Naive thymus-derived CD4-positive, alpha-beta T cell (primary cell): Measurements from ENCODE around the gene GLP2R. TPM values are rescaled to one million over a fixed set of nuclear protein-coding genes. Genes with fewer than 3 reads are reported as not detected.

ENCODE experiments used
- ATAC-seq: fragments of 150-1000 bp; cut with Tn5 transposase; 2 replicates; pipeline ENCODE4 v1.10.0; 2021; ENCODE audit warnings: mild to moderate bottlenecking, moderate library complexity
- CTCF ChIA-PET: fragments of 350-600 bp; sonication (Branson Sonifier 250); formaldehyde crosslinking; loops from one replicate; lab custom pipeline; 2021; ENCODE audit warnings: antibody characterized with exemption; lab: Charles Lee
- POLR2A ChIA-PET: fragments of 350-600 bp; sonication (Branson Sonifier 250); formaldehyde crosslinking; loops from one replicate; lab custom pipeline; 2021; ENCODE audit warnings: antibody characterized with exemption, inconsistent platforms; lab: Charles Lee
- DNase-seq, 9 donors: peaks; one replicate each; pipeline versions ENCODE4 v3.0.0 to v3.0.0-alpha.2; 2020 to 2022; ENCODE audit warnings: mixed read lengths in 1 of 9
- H3K27ac ChIP-seq: one replicate; pipeline ENCODE4 v1.7.0; 2013; ENCODE audit warnings: mild to moderate bottlenecking, low read depth, low read length, moderate library complexity
- H3K27me3 ChIP-seq, 2 donors: one replicate each; pipeline ENCODE4 v1.7.0; 2013; ENCODE audit warnings: low read length in 2 of 2, mild to moderate bottlenecking in 2 of 2, moderate library complexity in 2 of 2; ENCODE audit not compliant: control insufficient read depth in 2 of 2, insufficient read depth in 2 of 2
- H3K36me3 ChIP-seq, 3 experiments: 1 replicate in 2 of 3; 2 replicates in 1 of 3; pipeline ENCODE4 v1.7.0; 2013; ENCODE audit warnings: low read length in 3 of 3, mild to moderate bottlenecking in 3 of 3, moderate library complexity in 1 of 3; ENCODE audit not compliant: insufficient read depth in 3 of 3, control insufficient read depth in 2 of 3
- H3K4me1 ChIP-seq, 2 donors: one replicate each; pipeline ENCODE4 v1.7.0; 2013; ENCODE audit warnings: low read length in 2 of 2, mild to moderate bottlenecking in 2 of 2, moderate library complexity in 1 of 2; ENCODE audit not compliant: control insufficient read depth in 2 of 2, insufficient read depth in 2 of 2
- H3K4me3 ChIP-seq: 2 replicates; pipeline ENCODE4 v1.7.0; 2013; ENCODE audit warnings: mild to moderate bottlenecking, low read length
- H3K9me3 ChIP-seq, 3 experiments: 1 replicate in 2 of 3; 2 replicates in 1 of 3; pipeline ENCODE4 v1.7.0; 2013; ENCODE audit warnings: low read length in 3 of 3; ENCODE audit not compliant: control insufficient read depth in 2 of 3
- H3K27ac Mint-ChIP-seq, 9 donors: one replicate each; pipeline ENCODE4 v1.8.0; 2020 to 2022; ENCODE audit warnings: mixed read lengths in 9 of 9, mild to moderate bottlenecking in 8 of 9, moderate library complexity in 5 of 9, inconsistent platforms in 2 of 9
- H3K27me3 Mint-ChIP-seq, 5 donors: one replicate each; pipeline ENCODE4 v1.8.0; 2021 to 2022; ENCODE audit warnings: mixed read lengths in 5 of 5, mild to moderate bottlenecking in 1 of 5
- H3K36me3 Mint-ChIP-seq, 5 donors: one replicate each; pipeline ENCODE4 v1.8.0; 2020 to 2022; ENCODE audit warnings: mixed read lengths in 5 of 5, mild to moderate bottlenecking in 3 of 5, inconsistent platforms in 1 of 5
- H3K4me1 Mint-ChIP-seq, 7 donors: one replicate each; pipeline ENCODE4 v1.8.0; 2020 to 2022; ENCODE audit warnings: mixed read lengths in 7 of 7, mild to moderate bottlenecking in 3 of 7, inconsistent platforms in 1 of 7
- H3K4me3 Mint-ChIP-seq, 10 donors: one replicate each; pipeline ENCODE4 v1.8.0; 2020 to 2022; ENCODE audit warnings: mild to moderate bottlenecking in 10 of 10, mixed read lengths in 10 of 10, moderate library complexity in 6 of 10, inconsistent platforms in 2 of 10
- H3K9me3 Mint-ChIP-seq, 11 donors: one replicate each; pipeline ENCODE4 v1.8.0; 2020 to 2022; ENCODE audit warnings: mixed read lengths in 11 of 11, mild to moderate bottlenecking in 4 of 11, inconsistent platforms in 1 of 11, moderate library complexity in 1 of 11
- intact Hi-C, 2 donors: fragments of 100-400 bp; cut with micrococcal nuclease; formaldehyde crosslinking; loops; one replicate each; pipeline ENCODE4 v1.15.1; 2023
- polyA plus RNA-seq, 2 donors: library from polyadenylated mRNA; unstranded; fragments of 300-500 nt; fragmentation: Illumina TruSeq; gene quantifications; one replicate each; pipeline ENCODE4 v1.2.3, GENCODE V29; 2021
- total RNA-seq, 6 experiments: library from RNA in 5 of 6; stranded (reverse) in 5 of 6; gene quantifications; 1 replicate in 5 of 6; 2 replicates in 1 of 6; pipeline ENCODE4 v1.2.3 and lab custom pipeline; 2021 to 2026

GLP2R gene
- total and polyA plus RNA-seq, 7 experiments from 2014 or later, result not detected

- no peak for DNase-seq
- no peaks in the 10 kb centered on the region for H3K9me3 ChIP-seq
- no peak overlapping the region for H3K4me3 Mint-ChIP-seq
- no peaks in the 10 kb centered on the region for H3K36me3 Mint-ChIP-seq
- intact Hi-C loops, result no loop called here
- no peak overlapping the region for H3K27ac Mint-ChIP-seq
- H3K4me1 Mint-ChIP-seq, result no peaks in the 10 kb centered on the region
- H3K27me3 ChIP-seq, result no peaks in the 10 kb centered on the region
- no peaks in the 10 kb centered on the region for H3K4me1 ChIP-seq
- no peak overlapping the region for H3K4me3 ChIP-seq
- peaks cover 0 to 17% (median 1%) of the 10 kb centered on the region in 11 donors for H3K9me3 Mint-ChIP-seq
- no peaks in the 10 kb centered on the region for H3K36me3 ChIP-seq
- no peak for ATAC-seq
- ChIA-PET POLR2A (no interaction called here), CTCF (no interaction called here)
- H3K27me3 Mint-ChIP-seq, result peaks cover 0 to 15% (median 7%) of the 10 kb centered on the region in 5 donors
- H3K27ac ChIP-seq, result no peak overlapping the region
Measured at GRCh38 chr17:9811537-9811936, 14.2 kb upstream of the GLP2R start.

GRCh38 chr17:9813166-9813565 is 12.6 kb upstream of the GLP2R start:
- H3K4me1 Mint-ChIP-seq, result no peaks in the 10 kb centered on the region
- Histone ChIP-seq H3K4me1 (no peaks in the 10 kb centered on the region), H3K9me3 (no peaks in the 10 kb centered on the region), H3K36me3 (no peaks in the 10 kb centered on the region), H3K27ac (no peak overlapping the region), H3K4me3 (no peak overlapping the region), H3K27me3 (no peaks in the 10 kb centered on the region)
- no peaks in the 10 kb centered on the region for H3K36me3 Mint-ChIP-seq
- intact Hi-C loops, result no loop called here
- no peak overlapping the region for H3K4me3 Mint-ChIP-seq
- peaks cover 0 to 15% (median 7%) of the 10 kb centered on the region in 5 donors for H3K27me3 Mint-ChIP-seq
- ChIA-PET CTCF (no interaction called here), POLR2A (no interaction called here)
- peaks cover 0 to 17% (median 2%) of the 10 kb centered on the region in 11 donors for H3K9me3 Mint-ChIP-seq
- DNase-seq (no peak), ATAC-seq (no peak)
- H3K27ac Mint-ChIP-seq, result no peak overlapping the region

- ChIA-PET POLR2A (no interaction called here), CTCF (no interaction called here)
- H3K27me3 Mint-ChIP-seq, result peaks cover 0 to 19% (median 11%) of the 10 kb centered on the region in 5 donors
- Histone ChIP-seq H3K4me1 (no peaks in the 10 kb centered on the region), H3K4me3 (no peak overlapping the region), H3K27ac (no peak overlapping the region), H3K9me3 (no peaks in the 10 kb centered on the region), H3K36me3 (no peaks in the 10 kb centered on the region), H3K27me3 (no peaks in the 10 kb centered on the region)
- H3K4me1 Mint-ChIP-seq, result no peaks in the 10 kb centered on the region
- intact Hi-C loops, result no loop called here
- no peak overlapping the region for H3K4me3 Mint-ChIP-seq
- H3K9me3 Mint-ChIP-seq, result peaks cover 0 to 17% (median 2%) of the 10 kb centered on the region in 11 donors
- no peaks in the 10 kb centered on the region for H3K36me3 Mint-ChIP-seq
- no peak overlapping the region for H3K27ac Mint-ChIP-seq
- ATAC-seq, result no peak
- DNase-seq, result no peak
Measured at GRCh38 chr17:9814337-9814945, 11.3 kb upstream of the GLP2R start.

GRCh38 chr17:9816472-9816871 is 9.3 kb upstream of the GLP2R start:
- no peak overlapping the region for H3K27ac ChIP-seq
- no peaks in the 10 kb centered on the region for H3K9me3 ChIP-seq
- no peaks in the 10 kb centered on the region for H3K36me3 Mint-ChIP-seq
- H3K27me3 Mint-ChIP-seq, result peaks cover 0 to 19% (median 11%) of the 10 kb centered on the region in 5 donors
- no peak overlapping the region for H3K4me3 ChIP-seq
- ATAC-seq (no peak), DNase-seq (no peak)
- ChIA-PET CTCF (no interaction called here), POLR2A (no interaction called here)
- no peaks in the 10 kb centered on the region for H3K4me1 Mint-ChIP-seq
- no peaks in the 10 kb centered on the region for H3K27me3 ChIP-seq
- intact Hi-C loops, result no loop called here
- H3K4me1 ChIP-seq, result no peaks in the 10 kb centered on the region
- H3K36me3 ChIP-seq, result no peaks in the 10 kb centered on the region
- no peak overlapping the region for H3K27ac Mint-ChIP-seq
- no peak overlapping the region for H3K4me3 Mint-ChIP-seq
- peaks cover 0 to 10% (median 2%) of the 10 kb centered on the region in 11 donors for H3K9me3 Mint-ChIP-seq

- ChIA-PET POLR2A (no interaction called here), CTCF (no interaction called here)
- Mint-ChIP-seq H3K9me3 (peaks cover 0 to 6% (median 2%) of the 10 kb centered on the region in 11 donors), H3K4me1 (no peaks in the 10 kb centered on the region), H3K4me3 (no peak overlapping the region), H3K36me3 (no peaks in the 10 kb centered on the region), H3K27me3 (peaks cover 0 to 22% (median 13%) of the 10 kb centered on the region in 5 donors), H3K27ac (no peak overlapping the region)
- H3K27me3 ChIP-seq, result no peaks in the 10 kb centered on the region
- DNase-seq (no peak), ATAC-seq (no peak)
- intact Hi-C loops, result no loop called here
- H3K4me3 ChIP-seq, result no peak overlapping the region
- no peaks in the 10 kb centered on the region for H3K9me3 ChIP-seq
- H3K27ac ChIP-seq, result no peak overlapping the region
- no peaks in the 10 kb centered on the region for H3K36me3 ChIP-seq
- no peaks in the 10 kb centered on the region for H3K4me1 ChIP-seq
Measured at GRCh38 chr17:9817086-9817485, 8.6 kb upstream of the GLP2R start.

- no peak overlapping the region for H3K4me3 ChIP-seq
- H3K4me1 Mint-ChIP-seq, result no peaks in the 10 kb centered on the region
- H3K4me1 ChIP-seq, result no peaks in the 10 kb centered on the region
- H3K9me3 Mint-ChIP-seq, result peaks cover 0 to 11% (median 4%) of the 10 kb centered on the region in 11 donors
- ChIA-PET CTCF (no interaction called here), POLR2A (no interaction called here)
- H3K36me3 Mint-ChIP-seq, result no peaks in the 10 kb centered on the region
- H3K27ac Mint-ChIP-seq, result no peak overlapping the region
- intact Hi-C loops, result no loop called here
- H3K4me3 Mint-ChIP-seq, result no peak overlapping the region
- H3K36me3 ChIP-seq, result no peaks in the 10 kb centered on the region
- H3K27me3 Mint-ChIP-seq, result peaks cover 0 to 28% (median 15%) of the 10 kb centered on the region in 5 donors
- no peaks in the 10 kb centered on the region for H3K9me3 ChIP-seq
- ATAC-seq (no peak), DNase-seq (no peak)
- H3K27me3 ChIP-seq, result no peaks in the 10 kb centered on the region
- H3K27ac ChIP-seq, result no peak overlapping the region
Measured at GRCh38 chr17:9818760-9819159, 7.0 kb upstream of the GLP2R start.

- peaks cover 0 to 35% (median 19%) of the 10 kb centered on the region in 5 donors for H3K27me3 Mint-ChIP-seq
- H3K27ac ChIP-seq, result no peak overlapping the region
- intact Hi-C loops, result no loop called here
- no peaks in the 10 kb centered on the region for H3K36me3 Mint-ChIP-seq
- DNase-seq (no peak), ATAC-seq (no peak)
- H3K4me1 Mint-ChIP-seq, result no peaks in the 10 kb centered on the region
- no peak overlapping the region for H3K4me3 Mint-ChIP-seq
- POLR2A ChIA-PET, result no interaction called here
- H3K36me3 ChIP-seq, result no peaks in the 10 kb centered on the region
- H3K27me3 ChIP-seq, result no peaks in the 10 kb centered on the region
- CTCF ChIA-PET, result interaction anchor here (0.6 kb wide), 1 partner anchor 27 kb away, joined by 3 read pairs; no protein-coding TSS in a partner anchor
- no peaks in the 10 kb centered on the region for H3K9me3 ChIP-seq
- peaks cover 0 to 11% (median 4%) of the 10 kb centered on the region in 11 donors for H3K9me3 Mint-ChIP-seq
- no peaks in the 10 kb centered on the region for H3K4me1 ChIP-seq
- no peak overlapping the region for H3K27ac Mint-ChIP-seq
- H3K4me3 ChIP-seq, result no peak overlapping the region
Measured at GRCh38 chr17:9820448-9820847, 5.3 kb upstream of the GLP2R start.
